Parathyroid adenoma (tissue), 2 donors: Measurements from ENCODE around the gene TXNDC8.

Experiments
- H2AFZ ChIP-seq: fragments of 300-600 bp; sonication (generic); one replicate; pipeline ENCODE4 v1.7.0; 2017; ENCODE audit warnings: antibody characterized with exemption, mild to moderate bottlenecking
- H3K27ac ChIP-seq: fragments of 300-600 bp; sonication (generic); one replicate; pipeline ENCODE4 v1.7.0; 2017
- H3K27me3 ChIP-seq: fragments of 300-600 bp; sonication (generic); one replicate; pipeline ENCODE4 v1.7.0; 2017; ENCODE audit warnings: low read length; ENCODE audit not compliant: control insufficient read depth, insufficient read depth
- H3K36me3 ChIP-seq: fragments of 300-600 bp; sonication (generic); one replicate; pipeline ENCODE4 v1.7.0; 2017; ENCODE audit warnings: low read length; ENCODE audit not compliant: control insufficient read depth, insufficient read depth
- H3K4me1 ChIP-seq: fragments of 300-600 bp; sonication (generic); one replicate; pipeline ENCODE4 v1.7.0; 2017; ENCODE audit warnings: control low read depth
- H3K4me2 ChIP-seq: fragments of 300-600 bp; sonication (generic); one replicate; pipeline ENCODE4 v1.7.0; 2017; ENCODE audit warnings: low read length
- H3K4me3 ChIP-seq: fragments of 300-600 bp; sonication (generic); one replicate; pipeline ENCODE4 v1.7.0; 2017; ENCODE audit warnings: low read depth, low read length
- H3K79me2 ChIP-seq: fragments of 300-600 bp; sonication (generic); one replicate; pipeline ENCODE4 v1.7.0; 2017; ENCODE audit warnings: control low read depth
- H3K9ac ChIP-seq: fragments of 300-600 bp; sonication (generic); one replicate; pipeline ENCODE4 v1.7.0; 2017; ENCODE audit warnings: mild to moderate bottlenecking
- H3K9me3 ChIP-seq: fragments of 300-600 bp; sonication (generic); one replicate; pipeline ENCODE4 v1.7.0; 2017; ENCODE audit warnings: low read length; ENCODE audit not compliant: control insufficient read depth
- TF ChIP-seq, protein P1 (sequence below): fragments of 300-600 bp; sonication (generic); IDR thresholded peaks from one replicate; pipeline ENCODE4 v1.7.0; 2017; ENCODE audit warnings: antibody characterized with exemption, mild to moderate bottlenecking
- donor health status: primary hyperparathyroidism.

TXNDC8 gene

DNA sequence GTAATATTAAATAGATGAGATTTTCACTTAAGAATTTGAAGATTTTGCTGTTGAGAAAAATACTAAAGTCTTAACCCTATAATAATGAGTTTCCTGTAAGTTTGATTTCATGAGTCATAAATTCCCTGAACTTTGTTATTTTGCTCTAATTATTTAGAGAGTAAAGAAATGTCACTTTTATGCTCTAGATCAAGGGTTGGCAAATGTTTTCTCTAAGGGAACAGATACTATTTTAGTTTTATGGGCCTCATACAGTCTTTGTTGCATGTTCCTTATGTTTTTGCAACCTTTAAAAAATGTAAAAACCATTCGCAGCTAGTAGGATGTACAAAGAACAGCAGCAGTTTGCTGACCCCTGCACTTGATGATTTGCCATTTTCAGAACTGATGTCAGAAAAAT is 480 bp upstream of the TXNDC8 start:
- Histone ChIP-seq H2AFZ (no peak overlapping the region), H3K9me3 (no peaks in the 10 kb centered on the region), H3K36me3 (no peaks in the 10 kb centered on the region), H3K9ac (no peak overlapping the region), H3K27me3 (no peaks in the 10 kb centered on the region), H3K27ac (no peak overlapping the region), H3K4me1 (no peaks in the 10 kb centered on the region), H3K79me2 (no peaks in the 10 kb centered on the region), H3K4me2 (no peak overlapping the region), H3K4me3 (no peak overlapping the region)
- TF ChIP-seq, protein P1, sequence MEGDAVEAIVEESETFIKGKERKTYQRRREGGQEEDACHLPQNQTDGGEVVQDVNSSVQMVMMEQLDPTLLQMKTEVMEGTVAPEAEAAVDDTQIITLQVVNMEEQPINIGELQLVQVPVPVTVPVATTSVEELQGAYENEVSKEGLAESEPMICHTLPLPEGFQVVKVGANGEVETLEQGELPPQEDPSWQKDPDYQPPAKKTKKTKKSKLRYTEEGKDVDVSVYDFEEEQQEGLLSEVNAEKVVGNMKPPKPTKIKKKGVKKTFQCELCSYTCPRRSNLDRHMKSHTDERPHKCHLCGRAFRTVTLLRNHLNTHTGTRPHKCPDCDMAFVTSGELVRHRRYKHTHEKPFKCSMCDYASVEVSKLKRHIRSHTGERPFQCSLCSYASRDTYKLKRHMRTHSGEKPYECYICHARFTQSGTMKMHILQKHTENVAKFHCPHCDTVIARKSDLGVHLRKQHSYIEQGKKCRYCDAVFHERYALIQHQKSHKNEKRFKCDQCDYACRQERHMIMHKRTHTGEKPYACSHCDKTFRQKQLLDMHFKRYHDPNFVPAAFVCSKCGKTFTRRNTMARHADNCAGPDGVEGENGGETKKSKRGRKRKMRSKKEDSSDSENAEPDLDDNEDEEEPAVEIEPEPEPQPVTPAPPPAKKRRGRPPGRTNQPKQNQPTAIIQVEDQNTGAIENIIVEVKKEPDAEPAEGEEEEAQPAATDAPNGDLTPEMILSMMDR = no peak

DNA sequence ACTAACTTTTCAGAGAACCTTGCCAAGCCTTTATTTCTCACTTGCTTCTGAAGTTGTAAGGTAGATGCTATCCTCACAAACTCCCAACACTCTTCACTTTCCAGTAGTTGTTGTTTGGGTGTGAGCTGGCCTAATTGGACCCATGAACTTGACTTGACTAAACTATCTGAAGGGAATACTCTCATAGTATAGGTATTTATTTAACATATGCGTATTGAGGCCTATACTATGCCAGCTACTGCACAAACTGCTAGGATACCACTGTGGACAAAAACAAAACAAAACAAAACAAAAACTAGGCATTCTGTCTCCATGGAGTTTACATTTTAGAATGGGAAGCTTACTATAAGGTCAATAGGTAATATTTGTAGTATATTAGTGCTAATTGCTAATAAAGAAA is 1.3 kb downstream of the TXNDC8 start:
- no peaks in the 10 kb centered on the region for H3K36me3 ChIP-seq
- H3K4me1 ChIP-seq = no peaks in the 10 kb centered on the region
- H2AFZ ChIP-seq = no peak overlapping the region
- H3K27ac ChIP-seq = no peak overlapping the region
- no peaks in the 10 kb centered on the region for H3K79me2 ChIP-seq
- no peak overlapping the region for H3K4me3 ChIP-seq
- H3K9ac ChIP-seq = no peak overlapping the region
- H3K4me2 ChIP-seq = no peak overlapping the region
- TF ChIP-seq, protein P1 = no peak
- H3K9me3 ChIP-seq = no peaks in the 10 kb centered on the region
- no peaks in the 10 kb centered on the region for H3K27me3 ChIP-seq

DNA sequence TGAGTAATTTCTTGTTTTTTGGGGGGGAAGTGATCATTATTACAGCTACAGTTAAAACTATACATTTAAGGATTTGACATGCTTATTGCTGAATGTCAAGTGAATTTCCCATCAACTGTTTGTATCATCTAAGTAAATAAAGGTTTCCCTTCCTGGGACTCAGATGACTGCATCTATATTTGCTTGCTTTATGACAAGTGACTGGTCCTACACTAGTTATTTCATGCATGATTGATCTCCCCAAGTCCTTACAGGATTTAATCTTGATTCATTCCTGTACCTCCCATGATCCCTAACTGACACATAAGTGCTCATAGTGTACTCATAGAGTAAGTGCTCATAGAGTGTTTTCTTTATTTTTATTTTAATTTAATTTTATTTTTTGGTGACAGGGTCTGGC is 2.8 kb downstream of the TXNDC8 start:
- Histone ChIP-seq H3K4me2 (no peak overlapping the region), H2AFZ (no peak overlapping the region), H3K79me2 (no peaks in the 10 kb centered on the region), H3K9ac (no peak overlapping the region), H3K27me3 (no peaks in the 10 kb centered on the region), H3K27ac (no peak overlapping the region), H3K9me3 (no peaks in the 10 kb centered on the region), H3K36me3 (no peaks in the 10 kb centered on the region), H3K4me3 (no peak overlapping the region), H3K4me1 (no peaks in the 10 kb centered on the region)
- TF ChIP-seq, protein P1 = no peak

DNA sequence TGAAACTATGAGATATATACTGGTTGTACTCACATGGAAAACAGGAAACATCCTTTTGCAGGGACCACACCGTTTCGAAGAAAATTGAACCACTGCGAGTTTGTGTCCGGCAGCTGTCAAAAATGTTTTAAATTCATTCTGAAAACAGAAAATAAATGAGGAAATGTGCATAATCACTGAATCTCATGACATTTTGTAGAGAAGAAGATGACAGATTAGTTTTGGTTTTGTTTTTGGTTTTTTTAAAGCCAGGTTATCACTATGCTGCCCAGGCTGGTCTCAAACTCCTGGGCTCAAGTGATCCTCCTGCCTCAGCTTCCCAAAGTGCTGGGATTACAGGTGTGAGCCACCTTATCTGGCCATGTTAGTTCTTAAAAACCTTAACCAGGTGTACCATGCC is 3.5 kb downstream of the TXNDC8 start:
- no peak overlapping the region for H3K4me3 ChIP-seq
- no peaks in the 10 kb centered on the region for H3K9me3 ChIP-seq
- no peaks in the 10 kb centered on the region for H3K27me3 ChIP-seq
- TF ChIP-seq, protein P1 = no peak
- no peak overlapping the region for H2AFZ ChIP-seq
- H3K27ac ChIP-seq = no peak overlapping the region
- H3K9ac ChIP-seq = no peak overlapping the region
- H3K4me1 ChIP-seq = no peaks in the 10 kb centered on the region
- no peak overlapping the region for H3K4me2 ChIP-seq
- H3K79me2 ChIP-seq = no peaks in the 10 kb centered on the region
- no peaks in the 10 kb centered on the region for H3K36me3 ChIP-seq

DNA sequence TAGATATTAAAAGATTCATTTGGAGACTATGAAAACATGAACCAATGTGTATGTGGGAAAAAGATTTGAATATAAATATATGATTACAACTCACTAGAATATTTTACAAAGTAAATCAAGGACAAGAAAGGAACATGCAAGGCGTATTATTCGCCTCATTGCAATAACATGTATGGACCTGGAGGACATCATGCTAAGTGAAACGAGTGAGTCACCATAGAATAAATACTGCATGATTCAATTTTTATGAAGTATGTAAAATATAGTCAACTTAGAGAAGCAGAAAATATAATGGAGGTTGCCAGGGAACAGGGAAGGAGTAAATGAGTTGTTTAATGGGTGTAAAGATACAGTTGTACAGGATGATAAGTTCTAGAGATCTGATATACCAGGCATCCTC is 4.9 kb downstream of the TXNDC8 start:
- H3K27me3 ChIP-seq = no peaks in the 10 kb centered on the region
- no peak overlapping the region for H3K4me3 ChIP-seq
- TF ChIP-seq, protein P1 = no peak
- no peaks in the 10 kb centered on the region for H3K36me3 ChIP-seq
- no peak overlapping the region for H3K9ac ChIP-seq
- H3K4me2 ChIP-seq = no peak overlapping the region
- H3K27ac ChIP-seq = no peak overlapping the region
- no peaks in the 10 kb centered on the region for H3K79me2 ChIP-seq
- H3K4me1 ChIP-seq = no peaks in the 10 kb centered on the region
- no peak overlapping the region for H2AFZ ChIP-seq
- no peaks in the 10 kb centered on the region for H3K9me3 ChIP-seq
